NCI-H345 treated with DMSO at 0.1 percent for 48 hours (cell line): ENCODE measurements around the gene GUCA1A.
A peak's percentile ranks its signal among the peaks of the same experiment; 100 is the strongest.
"Not testable (repeated sequence)": the region's sequence is repeated elsewhere in the genome, so short reads cannot be mapped to it uniquely, and the experiment has no call there.

Experiments
- DNase-seq: peaks from one replicate; lab custom pipeline; 2025; ENCODE audit not compliant: unreplicated experiment; lab: John Stamatoyannopoulos, UW

The GUCA1A gene

GRCh38 chr6:42142118-42142835 lies 30.9 kb upstream of the GUCA1A start, which contains the start of gene C6orf132:
Gene C6orf132, minus strand, starts transcription at chr6:42142620. Its CDS starts 176 bp downstream, at chr6:42142444.
- no peak for DNase-seq

GRCh38 chr6:42147138-42147562 lies 26.0 kb upstream of the GUCA1A start:
- no peak for DNase-seq

- no peak for DNase-seq
Observed at GRCh38 chr6:42148058-42148457, 25.1 kb upstream of the GUCA1A start.

- no peak for DNase-seq
Observed at GRCh38 chr6:42150254-42150653, 22.9 kb upstream of the GUCA1A start.

- DNase-seq = no peak
Observed at GRCh38 chr6:42152024-42152423, 21.1 kb upstream of the GUCA1A start.

GRCh38 chr6:42152528-42153213 lies 20.5 kb upstream of the GUCA1A start:
- not testable (repeated sequence) for DNase-seq

GRCh38 chr6:42153921-42154320 lies 19.2 kb upstream of the GUCA1A start:
- no peak for DNase-seq

- DNase-seq = no peak
Observed at GRCh38 chr6:42154461-42155209, 18.5 kb upstream of the GUCA1A start.

GRCh38 chr6:42155293-42155692 lies 17.9 kb upstream of the GUCA1A start:
- DNase-seq = no peak

GRCh38 chr6:42156638-42157037 lies 16.5 kb upstream of the GUCA1A start:
- DNase-seq = no peak

- no peak for DNase-seq
Observed at GRCh38 chr6:42158011-42158410, 15.2 kb upstream of the GUCA1A start.

GRCh38 chr6:42158631-42159030 lies 14.5 kb upstream of the GUCA1A start:
- no peak for DNase-seq

GRCh38 chr6:42159431-42160024 lies 13.6 kb upstream of the GUCA1A start:
- DNase-seq = no peak

GRCh38 chr6:42162384-42162783 lies 10.8 kb upstream of the GUCA1A start:
- no peak for DNase-seq

GRCh38 chr6:42162812-42163211 lies 10.4 kb upstream of the GUCA1A start:
- DNase-seq = no peak

GRCh38 chr6:42163981-42164380 lies 9.2 kb upstream of the GUCA1A start:
- DNase-seq = no peak

GRCh38 chr6:42165016-42165415 lies 8.1 kb upstream of the GUCA1A start:
- DNase-seq = no peak

- DNase-seq = peak; percentile 32
Observed at GRCh38 chr6:42166444-42167141, 6.6 kb upstream of the GUCA1A start.

GRCh38 chr6:42168650-42169049 lies 4.5 kb upstream of the GUCA1A start:
- DNase-seq = no peak

GRCh38 chr6:42169780-42170179 lies 3.4 kb upstream of the GUCA1A start:
- not testable (repeated sequence) for DNase-seq
